Esophagus squamous epithelium (tissue), 5 donors: ENCODE measurements around the gene WDR82. TPM values are rescaled to one million over a fixed set of nuclear protein-coding genes. Genes with fewer than 3 reads are reported as not detected.
A peak's percentile ranks its signal among the peaks of the same experiment; 100 is the strongest.

ENCODE experiments used
- DNase-seq: peaks from one replicate; lab custom pipeline; 2025; lab: John Stamatoyannopoulos, UW
- H3K27ac ChIP-seq, 4 donors: fragments of 200-600 bp; sonication (generic); one replicate each; pipeline ENCODE4 v1.5.1; 2016 to 2019; ENCODE audit warnings: mild to moderate bottlenecking in 1 of 4
- H3K27me3 ChIP-seq, 4 donors: fragments of 200-600 bp; sonication (generic); 1 replicate in 3 of 4; 2 replicates in 1 of 4; pipeline versions ENCODE4 v1.5.1 to v1.6.0; 2017 to 2021; ENCODE audit warnings: antibody characterized with exemption in 1 of 4
- H3K36me3 ChIP-seq, 3 donors: fragments of 200-600 bp; sonication (generic); one replicate each; pipeline ENCODE4 v1.5.1; 2016 to 2019
- H3K4me1 ChIP-seq, 3 donors: fragments of 200-600 bp; sonication (generic); one replicate each; pipeline ENCODE4 v1.5.1; 2017 to 2019
- H3K4me3 ChIP-seq, 4 donors: fragments of 200-600 bp; sonication (generic); 1 replicate in 3 of 4; 2 replicates in 1 of 4; pipeline ENCODE4 v1.5.1; 2016 to 2019; ENCODE audit warnings: mild to moderate bottlenecking in 2 of 4, moderate library complexity in 1 of 4
- H3K9me3 ChIP-seq, 3 donors: fragments of 200-600 bp; sonication (generic); one replicate each; pipeline ENCODE4 v1.5.1; 2016 to 2019
- CTCF ChIP-seq, 6 experiments: fragments of 450-650 bp in 4 of 6; fragments of 200-600 bp in 2 of 6; sonication (generic) in 2 of 6; IDR thresholded peaks; one replicate each; pipeline ENCODE4 v1.5.1; 2016 to 2019; ENCODE audit warnings: antibody characterized with exemption in 6 of 6, mild to moderate bottlenecking in 4 of 6, moderate library complexity in 4 of 6
- POLR2A ChIP-seq, 4 donors: fragments of 450-650 bp; IDR thresholded peaks; one replicate each; pipeline ENCODE4 v1.6.1; 2017; ENCODE audit warnings: antibody characterized with exemption in 4 of 4, mild to moderate bottlenecking in 4 of 4, moderate library complexity in 3 of 4
- WGBS, 2 donors: methylation state at CpG; one replicate each; pipeline ENCODE4 v1.1.5; 2018; 5-methylcytosine and 5-hydroxymethylcytosine counted together
- intact Hi-C: fragments of 100-400 bp; cut with DNase I; formaldehyde crosslinking; loops from one replicate; pipeline ENCODE4 v1.15.0; 2022
- total RNA-seq, 4 donors: library from RNA; depleted of rRNA; stranded (reverse); fragments of >200 nt; gene quantifications; one replicate each; pipeline ENCODE4 v1.1.0, GENCODE V29; 2016
- donor health status: DM: yes; HTN: yes; CAD: no.

Gene WDR82
- total RNA-seq, 4 donors from 2014 or later = 42.7 to 58.7 (median 52.9) TPM

DNA sequence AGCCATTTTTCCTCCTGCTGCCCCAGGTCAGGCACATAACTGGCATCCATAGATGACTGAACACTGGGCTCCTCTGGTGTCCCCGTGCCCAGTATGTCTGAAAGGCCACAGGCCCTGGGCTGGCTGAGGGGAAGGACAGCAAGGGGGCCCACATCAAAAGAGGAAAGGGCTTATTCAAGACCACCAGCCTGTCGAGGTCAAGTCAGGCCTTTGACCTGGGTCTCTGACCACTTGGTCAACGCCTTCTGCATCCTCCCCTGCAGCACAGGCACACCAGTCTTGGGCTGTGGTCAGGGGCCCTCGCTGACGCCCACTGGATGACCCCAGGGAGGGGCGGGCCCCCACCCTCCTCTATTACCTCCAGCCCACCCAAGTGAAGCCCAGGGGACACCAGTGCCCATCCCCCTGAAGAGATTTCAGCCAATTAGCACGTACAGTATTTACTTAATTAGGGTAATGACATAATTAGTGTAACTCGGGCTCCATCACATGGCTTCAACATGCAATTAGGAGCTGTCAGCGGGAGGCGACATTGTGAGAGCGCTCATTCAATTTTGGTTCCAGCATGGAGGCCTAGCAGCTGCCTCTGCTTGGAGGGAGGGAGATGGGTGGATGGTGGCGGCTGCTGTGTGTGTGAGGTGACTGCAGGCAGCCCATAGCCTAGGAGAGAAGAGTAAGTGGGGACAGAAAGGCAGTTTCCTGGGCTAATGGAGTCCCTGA lies 24.1 kb upstream of the WDR82 start:
- 77 to 90% methylated on average over 5 to 6 of the region's 12 CpGs for WGBS, 2 donors
- Histone ChIP-seq H3K9me3 (no peaks in the 10 kb centered on the region), H3K36me3 (no peaks in the 10 kb centered on the region), H3K27ac (no peak overlapping the region), H3K4me1 (peaks cover 0 to 17% (median 0%) of the 10 kb centered on the region in 3 donors), H3K27me3 (no peaks in the 10 kb centered on the region), H3K4me3 (no peak overlapping the region)
- no peak for DNase-seq
- TF ChIP-seq CTCF (IDR thresholded peaks at IDR 0.05) (no peak), POLR2A (IDR thresholded peaks at IDR 0.05) (no peak)
- intact Hi-C loops = no loop called here

DNA sequence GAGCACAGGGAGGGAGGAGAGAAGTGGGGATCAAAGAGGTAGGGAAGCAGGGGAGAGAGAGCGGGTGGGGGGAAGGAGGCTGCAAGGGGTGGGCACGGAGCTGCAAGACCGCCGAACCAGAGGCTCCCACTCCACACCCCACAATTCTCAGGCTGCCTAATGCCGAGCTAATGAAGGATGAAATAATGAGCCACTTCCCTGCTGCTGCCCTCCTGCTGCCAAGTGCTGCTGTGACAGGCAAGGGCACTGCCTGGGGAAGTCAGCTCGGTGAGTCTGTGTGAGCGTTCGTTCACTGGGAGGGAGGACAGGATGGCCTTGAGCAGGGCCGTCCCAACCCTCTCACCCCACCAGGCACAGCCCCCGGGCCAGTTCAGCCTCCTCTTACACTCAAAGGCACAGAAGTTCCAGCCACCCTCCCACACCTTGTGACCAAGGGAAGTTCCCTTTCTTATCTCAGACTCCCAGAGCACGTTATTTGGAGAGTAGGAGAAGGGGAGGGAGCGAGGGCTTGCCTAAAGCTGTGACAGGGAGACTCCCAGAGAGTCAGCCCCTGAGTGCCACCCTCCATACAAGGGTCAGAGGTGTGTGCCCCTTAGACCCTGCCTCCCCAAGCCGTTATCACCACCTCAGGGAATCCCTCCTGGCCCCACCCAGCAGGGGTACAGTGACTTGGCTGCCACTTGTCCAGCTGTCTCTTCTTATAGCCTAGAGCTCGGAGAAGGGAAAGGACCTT lies 21.6 kb upstream of the WDR82 start:
- Histone ChIP-seq H3K27me3 (no peaks in the 10 kb centered on the region), H3K4me3 (no peak overlapping the region), H3K9me3 (no peaks in the 10 kb centered on the region), H3K27ac (no peak overlapping the region), H3K36me3 (peaks cover 0 to 5% (median 0%) of the 10 kb centered on the region in 3 donors), H3K4me1 (peaks cover 0 to 17% (median 0%) of the 10 kb centered on the region in 3 donors)
- intact Hi-C loops = no loop called here
- DNase-seq = no peak
- WGBS, 2 donors = 25 to 31% methylated on average over 7 of the region's 14 CpGs
- TF ChIP-seq POLR2A (IDR thresholded peaks at IDR 0.05) (no peak), CTCF (IDR thresholded peaks at IDR 0.05) (peak in 1 of 6 experiments; percentile 4)

DNA sequence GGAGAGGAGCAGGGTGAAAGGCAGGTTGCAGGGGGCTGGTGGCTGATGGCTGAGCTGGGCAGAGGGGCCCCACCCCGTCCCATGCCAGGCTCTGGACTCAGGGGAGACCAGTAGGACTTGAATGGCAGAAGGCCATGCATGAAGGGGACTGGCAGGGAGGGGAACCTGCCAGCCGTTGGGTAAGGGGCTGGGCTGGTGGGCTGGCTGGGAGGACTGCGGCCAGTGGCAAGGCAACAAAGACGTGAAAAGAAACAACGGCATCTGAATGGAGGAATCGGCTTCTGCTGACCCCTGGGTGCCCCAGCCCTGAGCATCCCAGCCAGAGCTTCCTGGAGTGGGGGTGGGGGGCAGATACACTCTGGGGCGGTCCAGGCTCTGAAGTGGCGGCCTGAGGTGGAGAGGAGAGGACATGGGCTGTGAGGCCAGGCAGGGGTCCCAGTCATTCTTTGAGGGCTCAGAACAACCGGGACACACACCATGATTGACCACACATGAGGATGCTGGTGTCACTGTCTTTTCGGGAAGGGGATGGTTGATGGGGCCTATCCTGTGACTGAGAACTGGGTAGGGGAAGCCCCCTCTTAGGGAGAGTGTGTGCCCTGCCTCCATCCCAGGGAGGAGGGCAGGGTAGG lies 20.9 kb upstream of the WDR82 start:
- H3K27me3 ChIP-seq = no peaks in the 10 kb centered on the region
- intact Hi-C loops = no loop called here
- H3K4me3 ChIP-seq = no peak overlapping the region
- H3K9me3 ChIP-seq = no peaks in the 10 kb centered on the region
- peaks cover 0 to 12% (median 0%) of the 10 kb centered on the region in 3 donors for H3K36me3 ChIP-seq
- WGBS, 2 donors = 53 to 70% methylated on average over 8 of the region's 10 CpGs
- TF ChIP-seq CTCF (IDR thresholded peaks at IDR 0.05) (no peak), POLR2A (IDR thresholded peaks at IDR 0.05) (no peak)
- peaks cover 0 to 17% (median 0%) of the 10 kb centered on the region in 3 donors for H3K4me1 ChIP-seq
- H3K27ac ChIP-seq = no peak overlapping the region
- no peak for DNase-seq

GRCh38 chr3:52298149-52299098 lies 20.0 kb upstream of the WDR82 start:
- intact Hi-C loops = no loop called here
- Histone ChIP-seq H3K27ac (no peak overlapping the region), H3K9me3 (no peaks in the 10 kb centered on the region), H3K27me3 (no peaks in the 10 kb centered on the region), H3K36me3 (peaks cover 0 to 22% (median 0%) of the 10 kb centered on the region in 3 donors), H3K4me1 (peaks cover 0 to 17% (median 0%) of the 10 kb centered on the region in 3 donors), H3K4me3 (no peak overlapping the region)
- WGBS, 2 donors = 39 to 40% methylated on average over 4 to 7 of the region's 17 CpGs
- no peak for DNase-seq
- TF ChIP-seq POLR2A (IDR thresholded peaks at IDR 0.05) (no peak), CTCF (IDR thresholded peaks at IDR 0.05) (no peak)
